ENCODE data around the gene MECP2. TPM values are rescaled to one million over a fixed set of nuclear protein-coding genes. Genes with fewer than 3 reads are reported as not detected.

MECP2 gene
- total RNA-seq (2016; rRNA removed; fragmentation: Illumina TruSeq; extraction: Trizol) (16.4 and 18.1 TPM in 2 replicates), polyA plus RNA-seq (2011; rRNA removed) (7.9 and 8.0 TPM in 2 replicates), polyA minus RNA-seq (2011; rRNA and poly(A)+ RNA removed; ENCODE audit: low replicate concordance) (17.0 and 27.8 TPM in 2 replicates), Bru-seq, nascent RNA (percentile 69 among the genes with signal in this experiment), BruChase-seq, experiment 1, labeled RNA remaining after a 6-hour chase (percentile 82 among the genes with signal in this experiment), BruChase-seq, experiment 2, labeled RNA remaining after a 2-hour chase (percentile 78 among the genes with signal in this experiment)
- total RNA-seq (2016; cell fraction: cytosol; rRNA removed; fragmentation: Illumina TruSeq; extraction: Trizol; ENCODE audit: low read depth) = 12.6 and 12.7 TPM in 2 replicates
- 15.3 and 17.0 TPM in 2 replicates for total RNA-seq (2016; cell fraction: insoluble cytoplasmic fraction; rRNA removed; fragmentation: Illumina TruSeq; extraction: Trizol)
- 27.1 and 27.7 TPM in 2 replicates for total RNA-seq (2016; cell fraction: membrane; rRNA removed; fragmentation: Illumina TruSeq; extraction: Trizol)
- total RNA-seq (2016; cell fraction: nucleus; rRNA removed; fragmentation: Illumina TruSeq; extraction: Trizol) = 18.4 and 26.4 TPM in 2 replicates
- polyA plus RNA-seq (2011; cell fraction: cytosol; rRNA removed) = 4.6 and 4.7 TPM in 2 replicates
- 19.4 and 22.3 TPM in 2 replicates for polyA plus RNA-seq (2011; cell fraction: nucleus; rRNA removed)
- 8.3 and 9.6 TPM in 2 replicates for polyA plus RNA-seq (2012)
- 15.2 and 15.6 TPM in 2 replicates for polyA plus RNA-seq (2016; cell fraction: cytosol; fragmentation: Illumina TruSeq; extraction: Trizol; ENCODE audit: low read depth)
- polyA plus RNA-seq (2016; cell fraction: insoluble cytoplasmic fraction; fragmentation: Illumina TruSeq; extraction: Trizol; ENCODE audit: low read depth) = 11.9 and 15.9 TPM in 2 replicates
- 22.5 and 23.0 TPM in 2 replicates for polyA plus RNA-seq (2016; cell fraction: membrane; fragmentation: Illumina TruSeq; extraction: Trizol; ENCODE audit: low read depth)
- 21.4 and 24.2 TPM in 2 replicates for polyA plus RNA-seq (2016; cell fraction: nucleus; fragmentation: Illumina TruSeq; extraction: Trizol; ENCODE audit: insufficient read depth, low read depth)
- polyA minus RNA-seq (2011; cell fraction: cytosol; rRNA and poly(A)+ RNA removed) = 3.6 and 5.0 TPM in 2 replicates
- polyA minus RNA-seq (2011; cell fraction: nucleus; rRNA and poly(A)+ RNA removed) = 33.7 and 39.8 TPM in 2 replicates
- long read RNA-seq, experiment 1, partial matches to known transcripts = 0 of 5 reads
- long read RNA-seq, experiment 1, other reads (novel, unspliced or antisense) = 5 of 5 reads
- long read RNA-seq, experiment 2, full-length matches to known transcripts = 19 of 37 reads
- long read RNA-seq, experiment 2, partial matches to known transcripts = 2 of 37 reads
- long read RNA-seq, experiment 2, other reads (novel, unspliced or antisense) = 16 of 37 reads

DNA sequence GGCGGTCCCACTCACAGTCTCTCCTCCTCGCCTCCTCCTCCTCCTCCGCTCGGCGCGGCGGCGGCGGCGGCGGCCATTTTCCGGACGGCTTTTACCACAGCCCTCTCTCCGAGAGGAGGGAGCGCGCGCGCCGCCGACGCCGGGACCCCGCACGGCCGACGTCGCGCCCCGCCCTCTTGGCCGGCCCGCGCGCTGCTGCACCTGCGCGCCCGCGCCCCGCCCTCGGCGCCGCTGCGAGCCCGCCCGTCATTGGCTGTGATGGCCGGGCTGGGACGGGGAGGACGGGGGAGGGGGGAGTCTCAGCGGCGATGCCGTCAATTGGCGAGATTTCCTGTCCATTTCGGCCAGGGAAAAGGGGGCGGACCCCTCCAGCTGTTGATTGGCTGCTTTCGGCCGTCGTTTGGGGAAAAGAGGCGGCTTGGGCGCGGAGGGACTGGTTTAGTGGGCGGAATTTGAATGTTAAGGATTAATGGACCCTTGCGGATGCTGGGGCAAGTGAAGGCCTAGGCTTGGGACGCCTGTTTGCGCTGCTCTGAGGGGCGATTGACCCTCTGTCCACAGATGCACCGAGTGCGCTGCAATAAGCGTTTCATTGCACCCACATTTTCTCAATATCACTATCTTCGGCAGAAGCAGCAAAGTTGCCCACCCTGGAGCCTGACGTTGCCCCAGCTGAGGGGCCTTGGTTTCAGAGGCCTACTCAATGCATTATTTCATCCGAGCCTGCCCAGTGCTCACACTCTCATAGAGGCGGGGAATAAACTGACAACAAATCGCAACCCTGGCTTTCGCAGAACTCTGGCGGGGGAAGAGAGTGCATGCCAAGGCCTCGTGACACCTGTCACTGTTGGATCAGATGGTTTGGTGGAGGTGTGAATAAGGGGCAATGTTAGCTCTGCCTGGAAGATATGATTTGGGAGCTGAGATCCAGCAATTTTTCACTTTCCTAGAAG, at the start of gene MECP2:
Gene MECP2, minus strand, starts transcription at position 129 of the 953 bp plus-strand sequence.
- FAIRE-seq (peak; percentile 58), ATAC-seq (peak; percentile 84), DNase-seq (ENCODE audit: low spot score) (peak; percentile 79)
- peak within 1 kb of the TSS; percentile 70 for H3K27ac ChIP-seq (ENCODE audit: extremely low read length, insufficient read depth, low read length)
- no peaks in the 10 kb centered on the region for H3K36me3 ChIP-seq (replicated peaks in 1 of 2; ENCODE audit: control insufficient read depth in 1 of 2, insufficient read depth in 2 of 2, low read length in 2 of 2)
- H4K20me1 ChIP-seq (ENCODE audit: insufficient read depth, low read length) = peaks cover 28% of the 10 kb centered on the region
- peak within 1 kb of the TSS; percentile 77 for H3K9ac ChIP-seq (ENCODE audit: insufficient read depth, low read depth, low read length)
- H3K27me3 ChIP-seq (ENCODE audit: control insufficient read depth in 1 of 2, insufficient read depth in 2 of 2, low read length in 2 of 2) = no peaks in the 10 kb centered on the region
- in situ Hi-C loops (cut with HindIII; ENCODE audit: extremely low pct_ligation_motif_present, low pct_unique_long_range_greater_than_20kb) (no loop called here), intact Hi-C loops (cut with micrococcal nuclease; ENCODE audit: unreplicated experiment) (no loop called here)
- ChIA-PET CTCF (ENCODE audit: low intra/inter-chr PET ratio, low total read pairs) (no interaction called here), POLR2A (no interaction called here)
- H2AFZ ChIP-seq (ENCODE audit: low read length) = no peak within 1 kb of the TSS
- H3K4me3 ChIP-seq (replicated peaks in 1 of 3; ENCODE audit: insufficient read depth in 1 of 3, low read depth in 2 of 3, low read length in 3 of 3) = peak within 1 kb of the TSS; percentile 74 to 79 (median 76)
- H3K9me3 ChIP-seq (ENCODE audit: low read length) = no peaks in the 10 kb centered on the region
- peak within 1 kb of the TSS; percentile 74 for H3K4me2 ChIP-seq (ENCODE audit: low read depth, low read length)
- H3K79me2 ChIP-seq (ENCODE audit: insufficient read depth, low read length) = peaks cover 37% of the 10 kb centered on the region
- peaks cover 37% of the 10 kb centered on the region for H3K4me1 ChIP-seq (ENCODE audit: insufficient read depth, low read length)
- no TSS peak for BruUV-seq (replicated peaks)
- WGBS (ENCODE audit: low lambda C conversion rate) = 51% methylated on average over 9 of the region's 75 CpGs
- TF ChIP-seq SP4 (CRISPR knock-in tag; IDR thresholded peaks at IDR 0.05) (0 out of 2 replicates have a peak, but pooled peaks have one; percentile 40), CREB1 (IDR thresholded peaks at IDR 0.05) (peak; percentile 35; the same call in 1 of the 2 replicates), CREB1 (CRISPR knock-in tag; IDR thresholded peaks at IDR 0.05) (no peak), GABPB1 (CRISPR knock-in tag; IDR thresholded peaks at IDR 0.05) (peak; percentile 43; the same call in 1 of the 2 replicates), ZMYM4 (CRISPR knock-in tag; IDR thresholded peaks at IDR 0.05) (0 out of 2 replicates have a peak, but pooled peaks have one; percentile 33), NFYB (CRISPR knock-in tag; IDR thresholded peaks at IDR 0.05) (peak; percentile 90), CBFB (CRISPR knock-in tag; IDR thresholded peaks at IDR 0.05) (no peak), NFYC (CRISPR knock-in tag; IDR thresholded peaks at IDR 0.05) (peak; percentile 86), MEIS2 (CRISPR knock-in tag; IDR thresholded peaks at IDR 0.05) (no peak), ZNF777 (CRISPR knock-in tag; IDR thresholded peaks at IDR 0.05) (0 out of 2 replicates have a peak, but pooled peaks have one; percentile 19), POLR2G (IDR thresholded peaks at IDR 0.05; ENCODE audit: low read depth, low read length) (peak; percentile 52; the same call in 1 of the 2 replicates)
- TF ChIP-seq, protein P1, sequence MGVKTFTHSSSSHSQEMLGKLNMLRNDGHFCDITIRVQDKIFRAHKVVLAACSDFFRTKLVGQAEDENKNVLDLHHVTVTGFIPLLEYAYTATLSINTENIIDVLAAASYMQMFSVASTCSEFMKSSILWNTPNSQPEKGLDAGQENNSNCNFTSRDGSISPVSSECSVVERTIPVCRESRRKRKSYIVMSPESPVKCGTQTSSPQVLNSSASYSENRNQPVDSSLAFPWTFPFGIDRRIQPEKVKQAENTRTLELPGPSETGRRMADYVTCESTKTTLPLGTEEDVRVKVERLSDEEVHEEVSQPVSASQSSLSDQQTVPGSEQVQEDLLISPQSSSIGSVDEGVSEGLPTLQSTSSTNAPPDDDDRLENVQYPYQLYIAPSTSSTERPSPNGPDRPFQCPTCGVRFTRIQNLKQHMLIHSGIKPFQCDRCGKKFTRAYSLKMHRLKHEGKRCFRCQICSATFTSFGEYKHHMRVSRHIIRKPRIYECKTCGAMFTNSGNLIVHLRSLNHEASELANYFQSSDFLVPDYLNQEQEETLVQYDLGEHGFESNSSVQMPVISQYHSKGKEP (CRISPR knock-in tag; IDR thresholded peaks at IDR 0.05) = no peak
- TF ChIP-seq, protein P2, sequence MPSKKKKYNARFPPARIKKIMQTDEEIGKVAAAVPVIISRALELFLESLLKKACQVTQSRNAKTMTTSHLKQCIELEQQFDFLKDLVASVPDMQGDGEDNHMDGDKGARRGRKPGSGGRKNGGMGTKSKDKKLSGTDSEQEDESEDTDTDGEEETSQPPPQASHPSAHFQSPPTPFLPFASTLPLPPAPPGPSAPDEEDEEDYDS (CRISPR knock-in tag; IDR thresholded peaks at IDR 0.05) = peak; percentile 46; the same call in 1 of the 2 replicates
- TF ChIP-seq, protein P3, sequence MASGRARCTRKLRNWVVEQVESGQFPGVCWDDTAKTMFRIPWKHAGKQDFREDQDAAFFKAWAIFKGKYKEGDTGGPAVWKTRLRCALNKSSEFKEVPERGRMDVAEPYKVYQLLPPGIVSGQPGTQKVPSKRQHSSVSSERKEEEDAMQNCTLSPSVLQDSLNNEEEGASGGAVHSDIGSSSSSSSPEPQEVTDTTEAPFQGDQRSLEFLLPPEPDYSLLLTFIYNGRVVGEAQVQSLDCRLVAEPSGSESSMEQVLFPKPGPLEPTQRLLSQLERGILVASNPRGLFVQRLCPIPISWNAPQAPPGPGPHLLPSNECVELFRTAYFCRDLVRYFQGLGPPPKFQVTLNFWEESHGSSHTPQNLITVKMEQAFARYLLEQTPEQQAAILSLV (CRISPR knock-in tag; IDR thresholded peaks at IDR 0.05; ENCODE audit: borderline replicate concordance) = no peak
